ENCODE measurements around the gene GABARAPL1. TPM values are rescaled to one million over a fixed set of nuclear protein-coding genes. Genes with fewer than 3 reads are reported as not detected.
A peak's percentile ranks its signal among the peaks of the same experiment; 100 is the strongest.

The GABARAPL1 gene
- total RNA-seq, 1 donor from 2014 or later = 76.9 TPM

- DNase-seq = peak; percentile 71
These were observed 23.3 kb downstream of the GABARAPL1 start for GRCh38 chr12:10235761-10236631.

- DNase-seq = no peak
These were observed 24.0 kb downstream of the GABARAPL1 start for GRCh38 chr12:10236720-10237119.

GRCh38 chr12:10238526-10238925, 25.8 kb downstream of the GABARAPL1 start:
- no peak for DNase-seq

- no peak for DNase-seq
These were observed 28.6 kb downstream of the GABARAPL1 start for GRCh38 chr12:10241290-10241689.

- no peak for DNase-seq
These were observed 29.1 kb downstream of the GABARAPL1 start for GRCh38 chr12:10241727-10242126.

GRCh38 chr12:10242539-10242938, 29.9 kb downstream of the GABARAPL1 start:
- DNase-seq = no peak

- no peak for DNase-seq
These were observed 31.3 kb downstream of the GABARAPL1 start for GRCh38 chr12:10243818-10244520.

GRCh38 chr12:10247436-10248058, 34.9 kb downstream of the GABARAPL1 start:
- DNase-seq = no peak

GRCh38 chr12:10249690-10250455, 37.2 kb downstream of the GABARAPL1 start:
- DNase-seq = no peak

- DNase-seq = no peak
These were observed 39.0 kb downstream of the GABARAPL1 start for GRCh38 chr12:10251669-10252068.

- no peak for DNase-seq
These were observed 39.5 kb downstream of the GABARAPL1 start for GRCh38 chr12:10252201-10252600.

- DNase-seq = no peak
These were observed 43.4 kb downstream of the GABARAPL1 start for GRCh38 chr12:10256064-10256463.

GRCh38 chr12:10260927-10261326, 48.2 kb downstream of the GABARAPL1 start:
- no peak for DNase-seq

GRCh38 chr12:10268037-10268436, 55.4 kb downstream of the GABARAPL1 start:
- DNase-seq = no peak

- DNase-seq = no peak
These were observed 59.8 kb downstream of the GABARAPL1 start for GRCh38 chr12:10272467-10272866.

Other genes with a start within 250 kb of the GABARAPL1 start
- gene CLEC12A, start 241.5 kb upstream of the GABARAPL1 start, total RNA-seq = not detected in 2 replicates
- gene CLEC1B, start 213.8 kb upstream of the GABARAPL1 start, total RNA-seq = not detected in 2 replicates
- gene CLEC12B, start 202.2 kb upstream of the GABARAPL1 start, total RNA-seq = under 0.01 and 0.19 TPM in 2 replicates
- gene CLEC9A, start 182.2 kb upstream of the GABARAPL1 start, total RNA-seq = not detected in 2 replicates
- gene CLEC1A, start 113.9 kb upstream of the GABARAPL1 start, total RNA-seq = 16.2 and 26.2 TPM in 2 replicates
- 0.47 and 0.68 TPM in 2 replicates for gene CLEC7A, start 82.7 kb upstream of the GABARAPL1 start, total RNA-seq
- not detected in 2 replicates for gene OLR1, start 40.7 kb upstream of the GABARAPL1 start, total RNA-seq
- gene TMEM52B, start 33.8 kb upstream of the GABARAPL1 start, total RNA-seq = not detected in 2 replicates
- gene KLRD1, start 95.0 kb downstream of the GABARAPL1 start, total RNA-seq = 0.19 and 0.34 TPM in 2 replicates
- not detected in 2 replicates for gene KLRK1, start 177.2 kb downstream of the GABARAPL1 start, total RNA-seq
- not detected in 2 replicates for gene KLRC4, start 196.9 kb downstream of the GABARAPL1 start, total RNA-seq
- not detected in 2 replicates for gene KLRC3, start 207.7 kb downstream of the GABARAPL1 start, total RNA-seq
- gene KLRC2, start 223.1 kb downstream of the GABARAPL1 start, total RNA-seq = not detected in 2 replicates
- gene KLRC1, start 240.5 kb downstream of the GABARAPL1 start, total RNA-seq = not detected in 2 replicates